Activated naive CD4-positive, alpha-beta T cell treated with anti-CD3 and anti-CD28 coated beads, Interleukin-2, amount 50 U/mL, for 24 hours (primary cell): ENCODE data around the gene ABCB4.
"Not testable (repeated sequence)": the region's sequence is repeated elsewhere in the genome, so short reads cannot be mapped to it uniquely, and the experiment has no call there.

Experiments used
- H3K27ac Mint-ChIP-seq: one replicate; pipeline ENCODE4 v1.8.0; 2021; ENCODE audit warnings: mild to moderate bottlenecking, mixed read lengths
- H3K27me3 Mint-ChIP-seq: one replicate; pipeline ENCODE4 v1.8.0; 2021; ENCODE audit warnings: mixed read lengths
- H3K36me3 Mint-ChIP-seq: one replicate; pipeline ENCODE4 v1.8.0; 2021; ENCODE audit warnings: mixed read lengths
- H3K4me1 Mint-ChIP-seq: one replicate; pipeline ENCODE4 v1.8.0; 2021; ENCODE audit warnings: mixed read lengths
- H3K4me3 Mint-ChIP-seq: one replicate; pipeline ENCODE4 v1.8.0; 2021; ENCODE audit warnings: mild to moderate bottlenecking, mixed read lengths
- H3K9me3 Mint-ChIP-seq: one replicate; pipeline ENCODE4 v1.8.0; 2021; ENCODE audit warnings: mixed read lengths

The ABCB4 gene

GRCh38 chr7:87495366-87495765 lies 19.9 kb upstream of the ABCB4 start:
- Mint-ChIP-seq H3K9me3 (no peaks in the 10 kb centered on the region), H3K27ac (no peak overlapping the region), H3K4me3 (no peak overlapping the region), H3K36me3 (no peaks in the 10 kb centered on the region), H3K4me1 (no peaks in the 10 kb centered on the region), H3K27me3 (peaks cover 2% of the 10 kb centered on the region)

- Mint-ChIP-seq H3K27ac (no peak overlapping the region), H3K9me3 (no peaks in the 10 kb centered on the region), H3K4me1 (no peaks in the 10 kb centered on the region), H3K4me3 (no peak overlapping the region), H3K36me3 (no peaks in the 10 kb centered on the region), H3K27me3 (peaks cover 2% of the 10 kb centered on the region)
Observed at GRCh38 chr7:87494454-87494853, 19.0 kb upstream of the ABCB4 start.

GRCh38 chr7:87483131-87483530 lies 7.7 kb upstream of the ABCB4 start:
- Mint-ChIP-seq H3K4me3 (no peak overlapping the region), H3K36me3 (no peaks in the 10 kb centered on the region), H3K4me1 (no peaks in the 10 kb centered on the region), H3K27me3 (peaks cover 24% of the 10 kb centered on the region), H3K27ac (no peak overlapping the region), H3K9me3 (peaks cover 3% of the 10 kb centered on the region)

GRCh38 chr7:87482115-87482514 lies 6.6 kb upstream of the ABCB4 start:
- Mint-ChIP-seq H3K4me1 (no peaks in the 10 kb centered on the region), H3K36me3 (no peaks in the 10 kb centered on the region), H3K9me3 (no peaks in the 10 kb centered on the region)

GRCh38 chr7:87480386-87480785 lies 4.9 kb upstream of the ABCB4 start:
- H3K4me3 Mint-ChIP-seq = no peak overlapping the region
- H3K27ac Mint-ChIP-seq = no peak overlapping the region
- H3K27me3 Mint-ChIP-seq = peaks cover 31% of the 10 kb centered on the region
- H3K4me1 Mint-ChIP-seq = peaks cover 6% of the 10 kb centered on the region
- no peaks in the 10 kb centered on the region for H3K9me3 Mint-ChIP-seq
- H3K36me3 Mint-ChIP-seq = no peaks in the 10 kb centered on the region

More at GRCh38 chr7:87482115-87482514, 6.6 kb upstream of the ABCB4 start:
- H3K27ac Mint-ChIP-seq = no peak overlapping the region
- peaks cover 23% of the 10 kb centered on the region for H3K27me3 Mint-ChIP-seq
- H3K4me3 Mint-ChIP-seq = no peak overlapping the region

GRCh38 chr7:87479951-87480350 lies 4.5 kb upstream of the ABCB4 start:
- H3K4me3 Mint-ChIP-seq = no peak overlapping the region
- no peaks in the 10 kb centered on the region for H3K36me3 Mint-ChIP-seq
- H3K27me3 Mint-ChIP-seq = peaks cover 33% of the 10 kb centered on the region
- peaks cover 8% of the 10 kb centered on the region for H3K4me1 Mint-ChIP-seq
- no peaks in the 10 kb centered on the region for H3K9me3 Mint-ChIP-seq
- H3K27ac Mint-ChIP-seq = no peak overlapping the region

GRCh38 chr7:87476179-87476557 lies 688 bp upstream of the ABCB4 start:
- H3K9me3 Mint-ChIP-seq = no peaks in the 10 kb centered on the region
- peaks cover 14% of the 10 kb centered on the region for H3K4me1 Mint-ChIP-seq
- no peak overlapping the region for H3K4me3 Mint-ChIP-seq
- peaks cover 34% of the 10 kb centered on the region for H3K27me3 Mint-ChIP-seq
- no peaks in the 10 kb centered on the region for H3K36me3 Mint-ChIP-seq
- H3K27ac Mint-ChIP-seq = no peak overlapping the region

- peak overlapping the region; percentile 51 for H3K4me3 Mint-ChIP-seq
- peaks cover 34% of the 10 kb centered on the region for H3K27me3 Mint-ChIP-seq
- H3K36me3 Mint-ChIP-seq = no peaks in the 10 kb centered on the region
- H3K27ac Mint-ChIP-seq = no peak overlapping the region
- H3K4me1 Mint-ChIP-seq = peaks cover 14% of the 10 kb centered on the region
- no peaks in the 10 kb centered on the region for H3K9me3 Mint-ChIP-seq
Observed at GRCh38 chr7:87474533-87475358, 734 bp downstream of the ABCB4 start.

- Mint-ChIP-seq H3K9me3 (no peaks in the 10 kb centered on the region), H3K27ac (no peak overlapping the region), H3K27me3 (peaks cover 34% of the 10 kb centered on the region), H3K4me1 (peaks cover 14% of the 10 kb centered on the region), H3K36me3 (no peaks in the 10 kb centered on the region), H3K4me3 (no peak overlapping the region)
Observed at GRCh38 chr7:87473986-87474385, 1.5 kb downstream of the ABCB4 start.

GRCh38 chr7:87473192-87473591 lies 2.3 kb downstream of the ABCB4 start:
- H3K27ac Mint-ChIP-seq = no peak overlapping the region
- no peak overlapping the region for H3K4me3 Mint-ChIP-seq
- peaks cover 14% of the 10 kb centered on the region for H3K4me1 Mint-ChIP-seq

GRCh38 chr7:87471473-87471872 lies 4.0 kb downstream of the ABCB4 start:
- Mint-ChIP-seq H3K27ac (no peak overlapping the region), H3K4me3 (no peak overlapping the region), H3K36me3 (no peaks in the 10 kb centered on the region), H3K27me3 (peaks cover 34% of the 10 kb centered on the region), H3K9me3 (no peaks in the 10 kb centered on the region), H3K4me1 (peaks cover 14% of the 10 kb centered on the region)

More at GRCh38 chr7:87473192-87473591, 2.3 kb downstream of the ABCB4 start:
- Mint-ChIP-seq H3K27me3 (peaks cover 35% of the 10 kb centered on the region), H3K9me3 (no peaks in the 10 kb centered on the region), H3K36me3 (no peaks in the 10 kb centered on the region)

- H3K36me3 Mint-ChIP-seq = not testable (repeated sequence)
Observed at GRCh38 chr7:87469204-87469603, 6.3 kb downstream of the ABCB4 start.

GRCh38 chr7:87465534-87465880 lies 10.0 kb downstream of the ABCB4 start:
- not testable (repeated sequence) for H3K36me3 Mint-ChIP-seq, H3K4me1 Mint-ChIP-seq, H3K9me3 Mint-ChIP-seq, H3K4me3 Mint-ChIP-seq, H3K27ac Mint-ChIP-seq
- H3K27me3 Mint-ChIP-seq = peaks cover 17% of the 10 kb centered on the region

More at GRCh38 chr7:87469204-87469603, 6.3 kb downstream of the ABCB4 start:
- not testable (repeated sequence) for H3K27ac Mint-ChIP-seq, H3K4me1 Mint-ChIP-seq, H3K4me3 Mint-ChIP-seq, H3K9me3 Mint-ChIP-seq
- H3K27me3 Mint-ChIP-seq = peaks cover 19% of the 10 kb centered on the region

- not testable (repeated sequence) for H3K4me3 Mint-ChIP-seq, H3K27ac Mint-ChIP-seq, H3K36me3 Mint-ChIP-seq, H3K9me3 Mint-ChIP-seq, H3K4me1 Mint-ChIP-seq
- H3K27me3 Mint-ChIP-seq = peaks cover 17% of the 10 kb centered on the region
Observed at GRCh38 chr7:87464830-87465533, 10.5 kb downstream of the ABCB4 start.

- no peak overlapping the region for H3K27ac Mint-ChIP-seq
- H3K4me3 Mint-ChIP-seq = no peak overlapping the region
- no peaks in the 10 kb centered on the region for H3K4me1 Mint-ChIP-seq
- no peaks in the 10 kb centered on the region for H3K9me3 Mint-ChIP-seq
- H3K36me3 Mint-ChIP-seq = no peaks in the 10 kb centered on the region
- peaks cover 20% of the 10 kb centered on the region for H3K27me3 Mint-ChIP-seq
Observed at GRCh38 chr7:87463982-87464381, 11.5 kb downstream of the ABCB4 start.

GRCh38 chr7:87460444-87460843 lies 15.0 kb downstream of the ABCB4 start:
- not testable (repeated sequence) for H3K9me3 Mint-ChIP-seq, H3K4me3 Mint-ChIP-seq, H3K4me1 Mint-ChIP-seq, H3K36me3 Mint-ChIP-seq, H3K27ac Mint-ChIP-seq
- H3K27me3 Mint-ChIP-seq = peaks cover 20% of the 10 kb centered on the region
